HG03196 (cell line): ENCODE results near the gene SDHAF3.
A peak's percentile ranks its signal among the peaks of the same experiment; 100 is the strongest.

Source experiments
- ATAC-seq: cut with Tn5 transposase; IDR thresholded peaks from one replicate; pipeline ENCODE4 v1.9.1; 2021; ENCODE audit not compliant: unreplicated experiment

The SDHAF3 gene

GRCh38 chr7:97215556-97215955 is 98.1 kb downstream of the SDHAF3 start:
- no peak for ATAC-seq

DNA sequence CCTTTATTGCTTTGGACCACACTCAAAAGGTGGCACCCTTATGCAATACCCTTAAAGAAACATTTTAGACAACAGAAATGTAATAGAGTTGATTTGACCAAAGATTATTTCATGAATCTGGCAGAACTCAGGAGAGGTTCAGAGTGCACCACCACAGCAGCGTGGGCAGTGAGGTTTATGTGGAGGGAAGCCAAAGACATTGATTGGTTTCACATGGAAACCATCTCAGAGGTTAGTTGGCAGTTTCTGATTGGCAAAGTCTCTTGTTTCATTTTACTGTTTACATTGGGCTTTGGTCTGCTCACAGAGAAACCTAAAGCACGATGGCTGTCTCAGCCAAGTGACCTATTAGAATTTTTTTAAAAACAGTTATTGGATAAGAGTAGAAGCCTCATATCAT is 101.3 kb downstream of the SDHAF3 start:
- no peak for ATAC-seq

DNA sequence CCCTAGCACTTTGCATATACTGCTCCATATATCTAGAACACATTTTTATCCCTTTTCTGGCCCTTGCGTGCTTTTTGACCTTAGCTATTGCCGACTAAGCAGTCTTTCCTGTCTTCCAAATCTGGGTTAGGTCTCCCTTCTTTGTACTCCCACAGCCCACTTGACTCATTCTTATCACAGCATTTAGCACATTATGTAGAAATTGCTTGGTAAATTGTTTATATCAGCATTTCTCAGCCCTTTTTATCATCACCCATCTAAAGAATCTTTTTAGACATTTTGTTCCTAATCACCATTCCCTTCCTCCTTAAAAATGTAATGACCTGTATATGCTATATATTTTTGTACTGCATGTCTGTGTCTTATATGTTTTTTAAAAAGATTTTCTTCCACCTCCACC is 101.7 kb downstream of the SDHAF3 start:
- no peak for ATAC-seq

DNA sequence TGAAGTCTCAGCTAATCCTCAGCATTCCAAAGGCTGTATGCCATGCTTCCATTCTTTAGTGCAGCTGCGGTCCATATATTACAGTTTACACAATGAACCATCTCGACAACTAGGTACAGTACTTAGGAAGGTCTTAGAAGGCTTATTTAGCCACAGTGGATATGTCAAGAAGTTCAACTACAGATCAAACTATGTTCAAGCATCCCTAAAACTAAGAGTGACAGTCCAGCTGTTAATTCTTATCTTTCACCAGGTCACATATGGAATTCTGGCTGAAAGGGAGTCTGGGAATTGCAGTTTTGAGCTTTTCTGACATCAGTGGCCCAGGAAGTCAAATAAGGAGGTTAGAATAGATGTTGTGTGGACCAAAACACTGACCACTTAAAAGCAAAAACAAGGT is 106.8 kb downstream of the SDHAF3 start:
- no peak for ATAC-seq

GRCh38 chr7:97226541-97226940 is 109.0 kb downstream of the SDHAF3 start:
- ATAC-seq: peak; percentile 91
